GM19324 (cell line): Measurements from ENCODE around the gene FOXD4L4.
"Not testable (repeated sequence)": the region's sequence is repeated elsewhere in the genome, so short reads cannot be mapped to it uniquely, and the experiment has no call there.

Experiments
- ATAC-seq: cut with Tn5 transposase; IDR thresholded peaks from one replicate; pipeline ENCODE4 v1.9.1; 2021; ENCODE audit warnings: mild to moderate bottlenecking, moderate library complexity; ENCODE audit not compliant: unreplicated experiment, low FRiP score

The FOXD4L4 gene

DNA sequence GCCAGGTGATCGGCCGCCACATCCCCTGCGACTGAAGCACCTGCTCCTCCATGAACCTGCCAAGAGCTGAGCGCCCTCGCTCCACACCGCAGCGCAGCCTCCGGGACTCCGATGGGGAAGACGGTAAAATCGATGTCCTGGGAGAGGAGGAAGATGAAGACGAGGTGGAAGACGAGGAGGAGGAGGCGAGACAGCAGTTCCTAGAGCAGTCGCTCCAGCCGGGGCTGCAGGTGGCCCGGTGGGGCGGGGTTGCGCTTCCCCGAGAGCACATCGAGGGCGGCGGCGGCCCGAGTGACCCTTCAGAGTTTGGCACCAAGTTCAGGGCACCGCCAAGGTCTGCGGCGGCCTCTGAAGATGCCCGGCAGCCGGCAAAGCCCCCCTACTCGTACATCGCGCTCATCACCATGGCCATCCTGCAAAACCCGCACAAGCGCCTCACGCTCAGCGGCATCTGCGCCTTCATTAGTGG, at the start of gene FOXD4L4:
FOXD4L4 (plus strand) TSS at position 51 of the 469 bp plus-strand sequence; CDS start at position 51, 0 bp downstream.
- ATAC-seq = not testable (repeated sequence)

DNA sequence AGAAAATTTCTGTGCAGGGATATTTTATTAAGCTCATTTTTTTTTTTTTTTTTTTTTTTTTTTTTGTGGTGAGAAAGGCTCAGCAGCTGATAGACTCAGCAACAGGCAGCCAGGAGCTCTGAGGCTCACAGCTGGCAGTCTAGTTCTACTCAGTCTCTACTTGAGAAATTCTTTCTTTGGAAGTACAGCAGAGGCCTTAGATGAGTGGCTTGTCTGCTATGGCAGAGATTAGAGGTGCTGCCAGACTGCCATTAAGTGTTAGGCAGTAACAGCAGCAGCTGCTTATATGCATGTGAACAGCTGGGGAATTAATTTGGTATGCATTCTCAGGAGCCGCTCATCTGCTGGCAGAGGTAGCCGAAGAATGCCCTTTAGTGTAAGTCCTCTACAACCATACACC, 33.4 kb upstream of the FOXD4L4 start:
- not testable (repeated sequence) for ATAC-seq

DNA sequence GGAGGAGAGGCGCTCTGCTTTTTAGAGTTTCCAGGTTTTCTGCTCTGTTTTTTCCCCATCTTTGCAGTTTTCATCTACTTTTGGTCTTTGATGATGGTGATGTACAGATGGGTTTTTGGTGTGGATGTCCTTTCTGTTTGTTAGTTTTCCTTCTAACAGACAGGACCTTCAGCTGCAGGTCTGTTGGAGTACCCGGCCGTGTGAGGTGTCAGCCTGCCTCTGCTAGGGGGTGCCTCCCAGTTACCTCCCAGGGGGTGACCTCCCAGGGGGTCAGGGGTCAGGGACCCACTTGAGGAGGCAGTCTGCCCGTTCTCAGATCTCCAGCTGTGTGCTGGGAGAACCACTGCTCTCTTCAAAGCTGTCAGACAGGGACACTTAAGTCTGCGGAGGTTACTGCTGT, 22.5 kb upstream of the FOXD4L4 start:
- not testable (repeated sequence) for ATAC-seq

GRCh38 chr9:65738133-65738532, 1.2 kb downstream of the FOXD4L4 start:
- not testable (repeated sequence) for ATAC-seq
